Measurements from ENCODE around the gene UBE2O.

DNA sequence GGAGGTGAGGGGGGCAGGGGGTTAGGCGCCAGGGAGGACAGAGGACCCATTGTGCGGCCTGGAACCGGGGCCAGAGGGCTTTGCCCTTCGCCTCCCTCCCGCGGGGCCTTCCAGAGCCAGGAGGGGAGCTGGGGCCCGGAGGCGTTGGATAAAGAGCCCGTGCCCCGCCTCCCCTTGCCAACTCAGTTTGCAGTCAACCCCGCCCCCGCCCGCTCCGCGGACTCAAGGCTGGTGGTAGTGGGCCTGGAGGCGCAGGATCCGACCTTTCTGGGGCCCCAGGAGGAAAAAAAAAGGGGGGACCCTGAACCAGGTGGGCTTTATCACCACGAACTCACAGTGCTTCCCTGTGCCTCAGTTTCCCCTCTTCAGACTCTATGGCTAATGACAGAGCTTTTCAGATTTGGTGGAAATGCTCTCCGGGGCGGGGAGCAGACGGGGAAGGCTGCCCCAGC, 70.6 kb downstream of the UBE2O start:
- TF ChIP-seq GATA2 (IDR thresholded peaks at IDR 0.05; ENCODE audit: low read depth, low read length) (no peak), GATA3 (IDR thresholded peaks at IDR 0.05; ENCODE audit: low read depth, low read length) (no peak)
